ENCODE data around the gene CD101. TPM values are rescaled to one million over a fixed set of nuclear protein-coding genes. Genes with fewer than 3 reads are reported as not detected.

CD101 gene
- total RNA-seq, 1 experiment from 2014 or later: 1.8 TPM

- H3K4ac ChIP-seq (ENCODE audit: low read depth, low read length): no peak overlapping the region
- Mint-ChIP-seq H3K9me3 (no peaks in the 10 kb centered on the region), H3K36me3 (ENCODE audit: insufficient read depth in 1 of 3, low read depth in 3 of 3) (peaks cover 45 to 90% (median 79%) of the 10 kb centered on the region in 3 experiments), H3K27me3 (ENCODE audit: low read depth) (no peaks in the 10 kb centered on the region), H3K4me1 (peaks cover 0 to 2% of the 10 kb centered on the region in 2 experiments; a peak in 1 of 4 replicates), H3K4me3 (no peak overlapping the region), H3K27ac (no peak overlapping the region)
- no peak overlapping the region for H3K27ac ChIP-seq (ENCODE audit: insufficient read length, low read depth, low read length)
- H3K23me2 ChIP-seq (ENCODE audit: insufficient read length, low read depth, low read length, poor library complexity, severe bottlenecking): no peaks in the 10 kb centered on the region
- H3K79me1 ChIP-seq (ENCODE audit: insufficient read depth, low read depth, low read length, poor library complexity, severe bottlenecking): no peaks in the 10 kb centered on the region
- H3K79me2 ChIP-seq (ENCODE audit: insufficient read depth, low read length): no peaks in the 10 kb centered on the region; the same call in 1 of the 2 replicates
- H2BK120ac ChIP-seq (ENCODE audit: low read depth, low read length, poor library complexity, severe bottlenecking): no peak overlapping the region
- H4K8ac ChIP-seq (replicated peaks; ENCODE audit: insufficient read length, low read depth, low read length): no peak overlapping the region
- H3K4me2 ChIP-seq (ENCODE audit: insufficient read depth, insufficient read length, low read length): no peak overlapping the region
- no CpG with 5 or more reads among the region's 6 CpGs for WGBS (ENCODE audit: extremely low coverage, insufficient read length, low lambda C conversion rate)
- H3K9me3 ChIP-seq (ENCODE audit: control insufficient read depth, low read depth, low read length): no peaks in the 10 kb centered on the region
- no peak overlapping the region for H4K91ac ChIP-seq (ENCODE audit: insufficient read length, low read depth, low read length)
- no peak overlapping the region for H2BK15ac ChIP-seq (ENCODE audit: low read depth, low read length)
- no peak overlapping the region for H2AFZ ChIP-seq (ENCODE audit: low read length)
- H3K9ac ChIP-seq (ENCODE audit: extremely low read depth, insufficient read length, low read length): no peak overlapping the region
- H2BK12ac ChIP-seq (ENCODE audit: insufficient read length, low read depth, low read length): no peak overlapping the region
- no peak overlapping the region for H2BK20ac ChIP-seq (ENCODE audit: low read depth, low read length, poor library complexity, severe bottlenecking)
- no peak overlapping the region for H3K14ac ChIP-seq (ENCODE audit: insufficient read depth, low read length)
- no peak overlapping the region for H3K18ac ChIP-seq (ENCODE audit: insufficient read length, low read depth, low read length)
- no peaks in the 10 kb centered on the region for H4K20me1 ChIP-seq (ENCODE audit: control insufficient read depth, insufficient read depth, insufficient read length)
- H2BK5ac ChIP-seq (ENCODE audit: insufficient read length, low read length): no peak overlapping the region
- H3K23ac ChIP-seq (ENCODE audit: insufficient read length, low read depth, low read length): no peak overlapping the region
- H3K56ac ChIP-seq (ENCODE audit: insufficient read length, low read depth, low read length): no peak overlapping the region
- no peak for DNase-seq
- H4K5ac ChIP-seq (ENCODE audit: insufficient read length, low read depth, low read length): no peak overlapping the region
- no peaks in the 10 kb centered on the region for H3K4me1 ChIP-seq (ENCODE audit: insufficient read depth, low read length)
- H3K27me3 ChIP-seq (ENCODE audit: insufficient read depth, low read length): no peaks in the 10 kb centered on the region
- H2AK5ac ChIP-seq (ENCODE audit: insufficient read length, low read length): no peak overlapping the region
- TF ChIP-seq CTCF (conservative IDR thresholded peaks at IDR 0.05): no peak
- no peak overlapping the region for H3T11ph ChIP-seq (ENCODE audit: low read length)
These were observed 78.2 kb downstream of the CD101 start for GRCh38 chr1:117079737-117080136.

Measured in H9 (cell line).